ENCODE data around the gene ERFE.
A peak's percentile ranks its signal among the peaks of the same experiment; 100 is the strongest.

The ERFE gene

DNA sequence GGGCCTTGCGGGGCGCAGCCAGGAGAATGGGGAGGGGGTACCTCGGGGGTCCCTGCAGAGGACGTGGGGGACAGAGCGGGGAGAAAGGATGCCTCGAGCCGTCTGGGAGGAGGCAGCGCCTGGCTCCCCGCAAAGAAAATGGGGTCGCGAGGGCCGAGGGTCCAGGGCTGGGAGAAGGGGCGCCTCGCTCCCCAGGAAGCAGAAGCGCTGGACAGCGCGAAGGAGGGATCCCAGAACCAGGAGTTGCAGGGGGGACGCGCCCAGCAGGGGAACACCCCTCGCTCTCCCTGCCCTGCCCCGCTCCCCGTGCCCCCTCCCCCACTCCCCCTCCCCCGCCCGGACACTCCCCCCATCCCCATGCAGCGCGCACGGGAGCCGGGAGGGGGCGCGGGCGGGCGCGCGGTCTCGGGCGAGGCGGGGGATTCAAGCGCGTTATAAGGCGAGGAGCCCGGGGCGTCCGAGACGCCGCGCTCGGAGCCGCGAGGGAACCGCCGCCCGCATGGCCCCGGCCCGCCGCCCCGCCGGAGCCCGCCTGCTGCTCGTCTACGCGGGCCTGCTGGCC, at the start of gene ERFE:
TSS of gene ERFE (plus strand) at position 462 of the 562 bp plus-strand sequence. CDS start at position 500, 38 bp downstream.
- Histone ChIP-seq H2AFZ (ENCODE audit: low read depth, low read length, severe bottlenecking) (peak within 1 kb of the TSS; percentile 18), H4K20me1 (ENCODE audit: low read depth, low read length) (no peaks in the 10 kb centered on the region), H3K4me2 (ENCODE audit: low read depth, low read length, poor library complexity, severe bottlenecking) (peak within 1 kb of the TSS; percentile 56), H3K27ac (ENCODE audit: low read depth, low read length) (no peak within 1 kb of the TSS), H3K27me3 (ENCODE audit: low read length) (no peaks in the 10 kb centered on the region), H3K9me3 (ENCODE audit: insufficient read depth, low read length) (no peaks in the 10 kb centered on the region), H3F3A (ENCODE audit: insufficient read depth) (no peaks in the 10 kb centered on the region), H3K36me3 (ENCODE audit: low read length) (no peaks in the 10 kb centered on the region), H3K9ac (ENCODE audit: low read length) (peak within 1 kb of the TSS; percentile 35), H3K9me2 (replicated peaks; ENCODE audit: insufficient read depth, low read length) (no peaks in the 10 kb centered on the region), H3K4me3 (ENCODE audit: insufficient read depth, low read length, poor library complexity, severe bottlenecking) (peak within 1 kb of the TSS; percentile 44), H3K79me2 (ENCODE audit: insufficient read depth, low read length) (no peaks in the 10 kb centered on the region)
- TF ChIP-seq CTCF (IDR thresholded peaks at IDR 0.05; ENCODE audit: insufficient read depth, low read length, poor library complexity, severe bottlenecking) (no peak), EZH2phosphoT487 (conservative IDR thresholded peaks at IDR 0.05; ENCODE audit: low read length) (no peak)

- Histone ChIP-seq H4K20me1 (ENCODE audit: low read depth, low read length) (no peaks in the 10 kb centered on the region), H3F3A (ENCODE audit: insufficient read depth) (peaks cover 20% of the 10 kb centered on the region), H3K4me3 (ENCODE audit: insufficient read depth, low read length, poor library complexity, severe bottlenecking) (no peak overlapping the region), H3K9me2 (replicated peaks; ENCODE audit: insufficient read depth, low read length) (no peaks in the 10 kb centered on the region), H3K27ac (ENCODE audit: low read depth, low read length) (no peak overlapping the region), H3K9me3 (ENCODE audit: insufficient read depth, low read length) (no peaks in the 10 kb centered on the region), H2AFZ (ENCODE audit: low read depth, low read length, severe bottlenecking) (no peak overlapping the region), H3K4me2 (ENCODE audit: low read depth, low read length, poor library complexity, severe bottlenecking) (no peak overlapping the region), H3K27me3 (ENCODE audit: low read length) (no peaks in the 10 kb centered on the region), H3K79me2 (ENCODE audit: insufficient read depth, low read length) (peaks cover 4% of the 10 kb centered on the region; the same call in 1 of the 2 replicates), H3K9ac (ENCODE audit: low read length) (no peak overlapping the region), H3K36me3 (ENCODE audit: low read length) (peaks cover 13% of the 10 kb centered on the region; the same call in 1 of the 2 replicates)
- TF ChIP-seq EZH2phosphoT487 (conservative IDR thresholded peaks at IDR 0.05; ENCODE audit: low read length) (no peak), CTCF (IDR thresholded peaks at IDR 0.05; ENCODE audit: insufficient read depth, low read length, poor library complexity, severe bottlenecking) (no peak)
Measured at GRCh38 chr2:238113611-238114010, 45.2 kb upstream of the ERFE start.

DNA sequence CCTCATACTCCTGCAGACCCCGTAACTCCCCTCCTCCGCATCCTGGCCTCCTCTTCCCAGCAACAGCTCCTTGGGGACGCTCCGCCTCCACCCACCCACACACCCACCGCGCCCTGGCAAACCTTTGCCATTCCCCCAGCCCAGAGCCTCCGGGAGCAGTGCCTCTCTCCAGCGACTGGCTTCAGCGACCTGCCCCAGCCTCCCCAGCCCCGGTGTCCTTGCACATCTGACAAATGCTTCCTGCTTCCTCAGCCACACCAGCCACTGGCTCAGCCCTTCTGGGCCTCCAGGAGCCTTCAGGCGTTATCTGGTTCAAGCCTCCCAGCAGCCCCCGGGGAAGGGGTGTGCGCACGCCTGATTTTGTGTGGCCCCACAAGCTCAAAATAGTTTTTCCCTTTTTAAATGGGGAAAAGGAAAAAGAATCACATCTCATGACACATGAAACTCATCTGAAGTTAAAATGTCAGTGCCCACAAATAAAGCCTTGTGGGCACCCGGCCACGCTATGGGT, 44.4 kb upstream of the ERFE start:
- Histone ChIP-seq H3K9me3 (ENCODE audit: insufficient read depth, low read length) (no peaks in the 10 kb centered on the region), H3K36me3 (ENCODE audit: low read length) (peaks cover 13% of the 10 kb centered on the region; the same call in 1 of the 2 replicates), H3F3A (ENCODE audit: insufficient read depth) (peaks cover 12% of the 10 kb centered on the region), H2AFZ (ENCODE audit: low read depth, low read length, severe bottlenecking) (no peak overlapping the region), H3K9ac (ENCODE audit: low read length) (no peak overlapping the region), H3K4me2 (ENCODE audit: low read depth, low read length, poor library complexity, severe bottlenecking) (no peak overlapping the region), H4K20me1 (ENCODE audit: low read depth, low read length) (no peaks in the 10 kb centered on the region), H3K27ac (ENCODE audit: low read depth, low read length) (no peak overlapping the region), H3K4me3 (ENCODE audit: insufficient read depth, low read length, poor library complexity, severe bottlenecking) (no peak overlapping the region), H3K9me2 (replicated peaks; ENCODE audit: insufficient read depth, low read length) (no peaks in the 10 kb centered on the region), H3K27me3 (ENCODE audit: low read length) (no peaks in the 10 kb centered on the region), H3K79me2 (ENCODE audit: insufficient read depth, low read length) (peaks cover 4% of the 10 kb centered on the region; the same call in 1 of the 2 replicates)
- TF ChIP-seq CTCF (IDR thresholded peaks at IDR 0.05; ENCODE audit: insufficient read depth, low read length, poor library complexity, severe bottlenecking) (no peak), EZH2phosphoT487 (conservative IDR thresholded peaks at IDR 0.05; ENCODE audit: low read length) (no peak)
